Right cardiac atrium (tissue), 5 donors: Measurements from ENCODE around the gene FOXQ1. TPM values are rescaled to one million over a fixed set of nuclear protein-coding genes. Genes with fewer than 3 reads are reported as not detected.

Experiments
- ATAC-seq, 2 donors: fragments of 200-7000 bp; cut with Tn5 transposase; one replicate each; pipeline versions ENCODE4 v1.8.0 to v1.9.1; 2020; ENCODE audit warnings: moderate library complexity in 2 of 2, mild to moderate bottlenecking in 1 of 2
- DNase-seq, 3 donors: peaks; one replicate each; pipeline ENCODE4 v3.0.0-alpha.2; 2020
- H3K27ac ChIP-seq: one replicate; pipeline ENCODE4 v1.5.1; 2013; ENCODE audit warnings: mild to moderate bottlenecking, low read length, control low read depth, moderate library complexity
- H3K27me3 ChIP-seq: one replicate; pipeline ENCODE4 v1.6.1; 2013; ENCODE audit not compliant: control insufficient read depth, insufficient read depth
- H3K4me1 ChIP-seq: one replicate; pipeline ENCODE4 v1.6.1; 2013; ENCODE audit warnings: low read length; ENCODE audit not compliant: control insufficient read depth, insufficient read depth
- H3K4me3 ChIP-seq: one replicate; pipeline ENCODE4 v1.5.1; 2013; ENCODE audit warnings: low read length, control low read depth
- H3K9me3 ChIP-seq: one replicate; pipeline ENCODE4 v1.6.1; 2013; ENCODE audit warnings: low read length; ENCODE audit not compliant: control insufficient read depth
- WGBS: extraction: QIAGEN DNeasy Blood & Tissue Kit; methylation state at CpG from one replicate; pipeline ENCODE4 v1.1.7; 2013; 5-methylcytosine and 5-hydroxymethylcytosine counted together
- intact Hi-C, 4 donors: fragments of 100-400 bp; cut with DNase I; formaldehyde crosslinking; loops; one replicate each; pipeline versions ENCODE4 v1.11.0 to v1.14.0; 2022 to 2023
- polyA plus RNA-seq: library from polyadenylated mRNA; stranded (reverse); fragments of 200-250 nt; gene quantifications from one replicate; pipeline ENCODE4 v1.2.3, GENCODE V29; 2013
- total RNA-seq, 4 donors: library from RNA; stranded (reverse); fragmentation: NEBNext Ultra II Directional; extraction: Animal tissue kit (Norgen Biotek cat#: 25700); gene quantifications; one replicate each; pipeline ENCODE4 v1.2.1, GENCODE V29; 2021
- donor health status: healthy with polysubstance abuse.
- donor health status: DM: no; HTN: yes; CAD: no.
- donor health status: DM: no; HTN: no; CAD: no.
- donor health status: DM: no; HTN: yes; CAD: no; lungs with severe emphysema.
- donor health status: DM: yes; HTN: yes; CAD: no.

Gene FOXQ1
- total and polyA plus RNA-seq, 5 donors = not detected

- intact Hi-C loops = no loop called here
- Histone ChIP-seq H3K27me3 (peaks cover 4% of the 10 kb centered on the region), H3K4me1 (no peaks in the 10 kb centered on the region), H3K4me3 (no peak overlapping the region), H3K9me3 (no peaks in the 10 kb centered on the region), H3K27ac (no peak overlapping the region)
- 87% methylated on average over 3 of the region's 3 CpGs for WGBS
- no peak for DNase-seq
- ATAC-seq = no peak
Observed at GRCh38 chr6:1295420-1295819, 16.5 kb upstream of the FOXQ1 start.

GRCh38 chr6:1296079-1296478, 15.8 kb upstream of the FOXQ1 start:
- DNase-seq = no peak
- peaks cover 4% of the 10 kb centered on the region for H3K27me3 ChIP-seq
- no peaks in the 10 kb centered on the region for H3K9me3 ChIP-seq
- WGBS = 81% methylated on average over 7 of the region's 7 CpGs
- intact Hi-C loops = no loop called here
- H3K4me3 ChIP-seq = no peak overlapping the region
- no peaks in the 10 kb centered on the region for H3K4me1 ChIP-seq
- H3K27ac ChIP-seq = no peak overlapping the region
- no peak for ATAC-seq

DNA sequence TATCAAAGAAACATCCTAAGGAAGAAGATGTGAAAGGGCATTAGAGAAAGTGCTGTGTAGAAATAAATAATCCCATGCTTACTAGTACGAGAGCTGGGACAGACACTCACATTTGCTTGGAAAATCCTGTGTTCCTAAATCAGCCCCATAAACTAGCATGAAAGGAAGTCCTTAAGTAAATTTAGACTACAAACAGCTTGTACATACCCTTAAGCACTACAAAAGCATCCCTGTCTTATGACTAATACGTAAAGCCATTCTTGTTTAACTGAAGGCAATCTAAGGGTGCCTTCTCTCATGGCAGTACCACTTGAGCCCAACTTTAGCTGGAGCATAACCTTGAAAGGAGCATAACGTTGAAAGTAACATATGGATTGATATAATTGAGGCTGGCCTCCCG, 15.4 kb upstream of the FOXQ1 start:
- WGBS = 72% methylated on average over 4 of the region's 4 CpGs
- H3K27me3 ChIP-seq = peaks cover 4% of the 10 kb centered on the region

GRCh38 chr6:1297746-1298145, 14.2 kb upstream of the FOXQ1 start:
- ATAC-seq (no peak), DNase-seq (no peak)
- H3K9me3 ChIP-seq = no peaks in the 10 kb centered on the region
- H3K4me3 ChIP-seq = no peak overlapping the region
- H3K27me3 ChIP-seq = peaks cover 4% of the 10 kb centered on the region
- WGBS = 46% methylated on average over 4 of the region's 4 CpGs
- H3K4me1 ChIP-seq = no peaks in the 10 kb centered on the region
- intact Hi-C loops = no loop called here
- no peak overlapping the region for H3K27ac ChIP-seq

More for the DNA sequence above, 15.4 kb upstream of the FOXQ1 start:
- Histone ChIP-seq H3K4me1 (no peaks in the 10 kb centered on the region), H3K9me3 (no peaks in the 10 kb centered on the region), H3K27ac (no peak overlapping the region), H3K4me3 (no peak overlapping the region)
- intact Hi-C loops = no loop called here
- ATAC-seq = no peak
- no peak for DNase-seq

GRCh38 chr6:1298768-1299167, 13.1 kb upstream of the FOXQ1 start:
- no peaks in the 10 kb centered on the region for H3K9me3 ChIP-seq
- no peak for DNase-seq
- no peaks in the 10 kb centered on the region for H3K4me1 ChIP-seq
- H3K27ac ChIP-seq = no peak overlapping the region
- intact Hi-C loops = no loop called here
- no peak for ATAC-seq
- peaks cover 4% of the 10 kb centered on the region for H3K27me3 ChIP-seq
- WGBS = 92% methylated on average over 2 of the region's 2 CpGs
- no peak overlapping the region for H3K4me3 ChIP-seq

GRCh38 chr6:1306133-1306532, 5.8 kb upstream of the FOXQ1 start:
- intact Hi-C loops = no loop called here
- no peak for ATAC-seq
- H3K4me3 ChIP-seq = no peak overlapping the region

GRCh38 chr6:1309366-1309765, 2.5 kb upstream of the FOXQ1 start:
- H3K27ac ChIP-seq = no peak overlapping the region
- ATAC-seq = no peak
- DNase-seq = no peak
- 46% methylated on average over 6 of the region's 6 CpGs for WGBS
- no peak overlapping the region for H3K4me3 ChIP-seq
- no peaks in the 10 kb centered on the region for H3K27me3 ChIP-seq
- H3K4me1 ChIP-seq = peaks cover 5% of the 10 kb centered on the region
- intact Hi-C loops = no loop called here
- H3K9me3 ChIP-seq = no peaks in the 10 kb centered on the region

More at GRCh38 chr6:1306133-1306532, 5.8 kb upstream of the FOXQ1 start:
- Histone ChIP-seq H3K27me3 (no peaks in the 10 kb centered on the region), H3K27ac (no peak overlapping the region), H3K9me3 (no peaks in the 10 kb centered on the region), H3K4me1 (no peaks in the 10 kb centered on the region)
- WGBS = 87% methylated on average over 2 of the region's 2 CpGs
- no peak for DNase-seq

DNA sequence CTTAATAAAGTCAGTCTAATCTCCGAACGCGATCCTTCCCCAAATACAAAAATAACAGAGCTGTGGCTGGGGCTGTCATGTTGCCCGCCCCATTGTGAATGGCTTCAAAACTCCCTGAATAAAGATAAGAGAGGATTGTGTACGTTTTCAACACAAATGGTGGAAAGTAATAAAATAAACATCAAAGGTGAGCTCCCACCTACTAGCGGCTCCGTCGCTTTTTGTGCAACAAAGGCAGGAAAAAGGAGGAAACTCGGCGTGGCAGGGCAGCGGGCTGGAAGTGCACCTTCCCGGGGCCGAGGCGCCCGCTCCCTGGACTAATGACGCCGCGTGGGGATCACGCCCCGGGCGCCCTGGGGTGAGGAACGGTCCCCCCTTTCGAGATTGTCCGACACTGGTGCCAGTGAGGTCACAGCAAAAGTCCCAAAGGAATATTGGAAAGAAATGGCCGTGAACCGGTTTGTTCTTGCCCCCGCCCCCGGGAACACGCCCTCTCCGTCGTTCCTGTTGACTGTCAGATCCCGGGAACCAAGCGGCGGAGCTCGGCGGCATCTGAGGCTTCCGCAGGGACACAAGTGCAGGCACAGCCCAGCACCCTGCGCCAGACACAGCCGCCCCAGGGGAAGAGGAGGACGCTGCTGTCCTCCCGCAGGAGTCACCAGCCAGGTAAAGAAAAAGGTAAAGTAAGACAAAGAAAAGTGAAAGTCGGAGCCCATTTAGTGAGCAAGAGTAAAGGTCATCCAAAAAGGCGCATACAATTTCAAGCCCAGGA, 1.1 kb upstream of the FOXQ1 start:
- DNase-seq (no peak), ATAC-seq (no peak)
- intact Hi-C loops = no loop called here
- whole genome bisulfite sequencing = 1% methylated on average over 43 of the region's 43 CpGs
- H3K4me3 ChIP-seq = peak overlapping the region; percentile 43
- H3K4me1 ChIP-seq = peaks cover 5% of the 10 kb centered on the region
- no peaks in the 10 kb centered on the region for H3K27me3 ChIP-seq
- no peaks in the 10 kb centered on the region for H3K9me3 ChIP-seq
- no peak overlapping the region for H3K27ac ChIP-seq

DNA sequence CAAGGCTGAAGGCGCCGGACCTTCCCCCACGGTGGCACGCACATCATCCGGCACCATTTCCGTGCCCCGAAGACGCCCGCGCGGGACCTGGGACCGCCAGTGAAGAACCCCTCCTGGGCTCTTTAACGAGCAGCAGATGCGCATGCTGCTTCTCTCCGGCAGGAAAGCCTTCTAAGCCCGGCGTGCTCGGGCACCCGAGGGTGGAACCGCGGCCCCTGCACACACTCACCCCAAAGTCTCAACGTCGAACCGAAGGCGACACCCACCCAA, 240 bp downstream of the FOXQ1 start:
- intact Hi-C loops = no loop called here
- under 1% methylated on average over 25 of the region's 25 CpGs for WGBS
- H3K4me3 ChIP-seq = peak overlapping the region; percentile 43
- H3K27me3 ChIP-seq = no peaks in the 10 kb centered on the region
- DNase-seq = no peak
- no peak for ATAC-seq
- peaks cover 5% of the 10 kb centered on the region for H3K4me1 ChIP-seq
- H3K27ac ChIP-seq = no peak overlapping the region
- no peaks in the 10 kb centered on the region for H3K9me3 ChIP-seq

- H3K4me1 ChIP-seq = peaks cover 5% of the 10 kb centered on the region
- no peak overlapping the region for H3K27ac ChIP-seq
- no peaks in the 10 kb centered on the region for H3K9me3 ChIP-seq
- H3K27me3 ChIP-seq = no peaks in the 10 kb centered on the region
- DNase-seq (peak in 1 of 3 donors; percentile 61), ATAC-seq (no peak)
- H3K4me3 ChIP-seq = peak overlapping the region; percentile 43
- whole genome bisulfite sequencing = 2% methylated on average over 109 of the region's 109 CpGs
- intact Hi-C loops = no loop called here
Observed at GRCh38 chr6:1312473-1313367, 822 bp downstream of the FOXQ1 start.

DNA sequence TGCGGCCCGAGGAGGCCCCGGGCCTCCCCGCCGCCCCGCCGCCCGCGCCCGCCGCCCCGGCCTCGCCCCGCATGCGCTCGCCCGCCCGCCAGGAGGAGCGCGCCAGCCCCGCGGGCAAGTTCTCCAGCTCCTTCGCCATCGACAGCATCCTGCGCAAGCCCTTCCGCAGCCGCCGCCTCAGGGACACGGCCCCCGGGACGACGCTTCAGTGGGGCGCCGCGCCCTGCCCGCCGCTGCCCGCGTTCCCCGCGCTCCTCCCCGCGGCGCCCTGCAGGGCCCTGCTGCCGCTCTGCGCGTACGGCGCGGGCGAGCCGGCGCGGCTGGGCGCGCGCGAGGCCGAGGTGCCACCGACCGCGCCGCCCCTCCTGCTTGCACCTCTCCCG, 1.5 kb downstream of the FOXQ1 start:
- WGBS = 2% methylated on average over 62 of the region's 64 CpGs
- Histone ChIP-seq H3K27ac (no peak overlapping the region), H3K4me3 (no peak overlapping the region), H3K27me3 (no peaks in the 10 kb centered on the region), H3K9me3 (no peaks in the 10 kb centered on the region), H3K4me1 (peaks cover 5% of the 10 kb centered on the region)
- intact Hi-C loops = no loop called here
- ATAC-seq = no peak
- no peak for DNase-seq
